Neural cell (in vitro differentiated cells): ENCODE measurements around the gene LSM3. TPM values are rescaled to one million over a fixed set of nuclear protein-coding genes. Genes with fewer than 3 reads are reported as not detected.

Source experiments
- H2AFZ ChIP-seq: fragments of 200-600, 300-800 bp; sonication (generic), shearing (Covaris generic); 2 replicates; pipeline ENCODE4 v1.6.0; 2014; ENCODE audit warnings: low read depth, mild to moderate bottlenecking, antibody characterized with exemption, low read length, moderate library complexity
- H3F3A ChIP-seq: fragments of 200-600 bp; shearing (Covaris generic); 2 replicates; pipeline ENCODE4 v1.6.1; 2016; ENCODE audit warnings: mild to moderate bottlenecking, moderate library complexity, mixed read lengths, antibody characterized with exemption, low read length; ENCODE audit not compliant: insufficient read depth, poor library complexity, severe bottlenecking
- H3K27ac ChIP-seq: fragments of 200-600, 300-800 bp; sonication (generic), shearing (Covaris generic); 2 replicates; pipeline ENCODE4 v1.5.1; 2014; ENCODE audit warnings: mild to moderate bottlenecking, low read length, moderate library complexity
- H3K27me3 ChIP-seq: fragments of 300-800, 200-600 bp; sonication (generic), shearing (Covaris generic); 2 replicates; pipeline ENCODE4 v1.6.0; 2014; ENCODE audit warnings: mild to moderate bottlenecking, low read depth, low read length, moderate library complexity; ENCODE audit not compliant: insufficient read depth
- H3K36me3 ChIP-seq: fragments of 300-800, 200-600 bp; sonication (generic), shearing (Covaris generic); 2 replicates; pipeline ENCODE4 v1.5.1; 2014; ENCODE audit warnings: mild to moderate bottlenecking, antibody characterized with exemption, low read length, moderate library complexity; ENCODE audit not compliant: insufficient read depth
- H3K4me2 ChIP-seq: fragments of 300-800, 200-600 bp; sonication (generic), shearing (Covaris generic); 2 replicates; pipeline ENCODE4 v1.6.0; 2014; ENCODE audit warnings: mild to moderate bottlenecking, low read length
- H3K4me3 ChIP-seq: fragments of 300-800, 200-600 bp; sonication (generic), shearing (Covaris generic); 2 replicates; pipeline ENCODE4 v1.5.1; 2014; ENCODE audit warnings: mild to moderate bottlenecking, low read length, moderate library complexity
- H3K79me2 ChIP-seq: fragments of 200-600 bp; shearing (Covaris generic); replicated peaks from 2 replicates; pipeline ENCODE4 v1.6.0; 2014; ENCODE audit warnings: mild to moderate bottlenecking, low read length, moderate library complexity; ENCODE audit not compliant: insufficient read depth
- H3K9ac ChIP-seq: fragments of 300-800, 200-600 bp; sonication (generic), shearing (Covaris generic); 2 replicates; pipeline ENCODE4 v1.6.1; 2016; ENCODE audit warnings: mild to moderate bottlenecking, low read length, mixed read lengths
- H3K9me2 ChIP-seq: fragments of 200-600 bp; shearing (Covaris generic); 2 replicates; pipeline ENCODE4 v1.6.1; 2016; ENCODE audit warnings: mild to moderate bottlenecking, low read length, mixed read lengths; ENCODE audit not compliant: insufficient read depth
- H3K9me3 ChIP-seq: fragments of 200-600, 300-800 bp; sonication (generic), shearing (Covaris generic); 2 replicates; pipeline ENCODE4 v1.6.1; 2016; ENCODE audit warnings: mild to moderate bottlenecking, mixed run types, low read length, moderate library complexity, mixed read lengths
- H4K20me1 ChIP-seq: fragments of 200-600 bp; shearing (Covaris generic); 2 replicates; pipeline ENCODE4 v1.6.1; 2016; ENCODE audit warnings: mild to moderate bottlenecking, mixed run types; ENCODE audit not compliant: insufficient read depth
- CTCF ChIP-seq: fragments of 450-650 bp; IDR thresholded peaks from 2 replicates; pipeline ENCODE4 v1.5.1; 2014; ENCODE audit warnings: antibody characterized with exemption, mild to moderate bottlenecking, moderate library complexity; ENCODE audit not compliant: poor library complexity, severe bottlenecking
- EP300 ChIP-seq: fragments of 450-650 bp; conservative IDR thresholded peaks from 2 replicates; pipeline ENCODE4 v1.6.1; 2014; ENCODE audit warnings: antibody characterized with exemption, mild to moderate bottlenecking, moderate library complexity; ENCODE audit not compliant: poor library complexity, severe bottlenecking
- EZH2 ChIP-seq: fragments of 200-600, 300-800 bp; shearing (Covaris generic), sonication (generic); IDR thresholded peaks from 2 replicates; pipeline ENCODE4 v1.6.1; 2014; ENCODE audit warnings: antibody characterized with exemption, low read length, borderline replicate concordance, mild to moderate bottlenecking; ENCODE audit not compliant: insufficient read depth, poor library complexity, severe bottlenecking
- MXI1 ChIP-seq: fragments of 450-650 bp; conservative IDR thresholded peaks from 2 replicates; pipeline ENCODE4 v1.6.1; 2014; ENCODE audit warnings: antibody characterized with exemption, mild to moderate bottlenecking; ENCODE audit not compliant: poor library complexity, severe bottlenecking
- POLR2AphosphoS5 ChIP-seq: IDR thresholded peaks from 2 replicates; pipeline ENCODE4 v1.6.1; 2012
- RAD21 ChIP-seq: fragments of 450-650 bp; conservative IDR thresholded peaks from 2 replicates; pipeline ENCODE4 v1.6.1; 2014; ENCODE audit warnings: antibody characterized with exemption, mild to moderate bottlenecking, moderate library complexity
- REST ChIP-seq: IDR thresholded peaks from 2 replicates; pipeline ENCODE4 v1.6.1; 2012; ENCODE audit warnings: borderline replicate concordance
- SMC3 ChIP-seq: fragments of 450-650 bp; conservative IDR thresholded peaks from 2 replicates; pipeline ENCODE4 v1.6.1; 2014; ENCODE audit warnings: antibody characterized with exemption, mild to moderate bottlenecking, moderate library complexity; ENCODE audit not compliant: poor library complexity
- TAF1 ChIP-seq: IDR thresholded peaks from 2 replicates; pipeline ENCODE4 v1.6.1; 2012; ENCODE audit warnings: low read depth
- polyA plus RNA-seq: library from polyadenylated mRNA; depleted of rRNA; stranded (reverse); fragments of >200 nt; gene quantifications from 2 replicates; pipeline ENCODE4 v1.2.3, GENCODE V29; 2014

The LSM3 gene
- polyA plus RNA-seq, 1 donor from 2014 or later: 29.6 TPM

- Histone ChIP-seq H3K36me3 (peaks cover 14% of the 10 kb centered on the region), H3K4me2 (no peak overlapping the region), H3F3A (no peaks in the 10 kb centered on the region), H2AFZ (no peak overlapping the region), H3K9me2 (no peaks in the 10 kb centered on the region), H3K27ac (no peak overlapping the region), H4K20me1 (no peaks in the 10 kb centered on the region), H3K79me2 (no peaks in the 10 kb centered on the region), H3K4me3 (no peak overlapping the region), H3K9ac (no peak overlapping the region), H3K27me3 (no peaks in the 10 kb centered on the region), H3K9me3 (no peaks in the 10 kb centered on the region)
- TF ChIP-seq REST (no peak), MXI1 (no peak), EP300 (no peak), RAD21 (no peak), CTCF (no peak), SMC3 (no peak), EZH2 (no peak), POLR2AphosphoS5 (no peak), TAF1 (no peak)
These were observed 28.5 kb upstream of the LSM3 start for GRCh38 chr3:14150078-14150477.

GRCh38 chr3:14150491-14151230 is 28.0 kb upstream of the LSM3 start:
- Histone ChIP-seq H3K9ac (no peak overlapping the region), H3K36me3 (peaks cover 8% of the 10 kb centered on the region)
- no peak for TF ChIP-seq REST
- no peak for TF ChIP-seq POLR2AphosphoS5
- TF ChIP-seq SMC3: no peak
- no peak for TF ChIP-seq EP300
- no peak for TF ChIP-seq TAF1
- TF ChIP-seq CTCF: no peak
- TF ChIP-seq MXI1: no peak
- no peak for TF ChIP-seq EZH2
- TF ChIP-seq RAD21: no peak

More at GRCh38 chr3:14150491-14151230, 28.0 kb upstream of the LSM3 start:
- Histone ChIP-seq H3K27me3 (no peaks in the 10 kb centered on the region), H3K79me2 (no peaks in the 10 kb centered on the region), H3K9me2 (no peaks in the 10 kb centered on the region), H3K4me2 (no peak overlapping the region), H2AFZ (no peak overlapping the region), H3K4me3 (no peak overlapping the region), H3K27ac (no peak overlapping the region), H3F3A (no peaks in the 10 kb centered on the region), H4K20me1 (no peaks in the 10 kb centered on the region), H3K9me3 (no peaks in the 10 kb centered on the region)
